HG03442 (cell line): Measurements from ENCODE around the gene DYNC1I1.
A peak's percentile ranks its signal among the peaks of the same experiment; 100 is the strongest.

Source experiments
- ATAC-seq: cut with Tn5 transposase; IDR thresholded peaks from one replicate; pipeline ENCODE4 v1.9.1; 2021; ENCODE audit warnings: mild to moderate bottlenecking, moderate library complexity; ENCODE audit not compliant: unreplicated experiment

The DYNC1I1 gene

DNA sequence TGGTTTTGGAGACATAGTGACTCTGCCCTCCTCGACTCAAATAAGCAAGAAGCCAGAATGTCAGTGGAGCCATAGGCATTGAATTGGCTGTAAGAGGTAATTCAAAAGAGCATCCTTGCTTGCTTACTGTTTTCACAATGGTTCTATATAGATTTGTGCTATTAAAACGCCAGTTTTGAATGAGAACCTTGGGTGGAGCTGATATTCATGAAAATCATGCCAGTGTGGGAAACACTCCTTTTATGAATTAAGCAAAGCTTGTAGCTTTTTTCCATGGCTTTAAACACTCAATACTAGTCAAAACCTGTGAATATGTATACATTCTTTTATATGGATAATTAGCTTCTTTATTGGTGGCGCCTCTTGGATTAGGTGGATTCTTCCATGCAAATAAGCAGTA is 297.0 kb downstream of the DYNC1I1 start:
- ATAC-seq, result no peak

- no peak for ATAC-seq
These were observed 302.5 kb downstream of the DYNC1I1 start for GRCh38 chr7:96074871-96075270.

DNA sequence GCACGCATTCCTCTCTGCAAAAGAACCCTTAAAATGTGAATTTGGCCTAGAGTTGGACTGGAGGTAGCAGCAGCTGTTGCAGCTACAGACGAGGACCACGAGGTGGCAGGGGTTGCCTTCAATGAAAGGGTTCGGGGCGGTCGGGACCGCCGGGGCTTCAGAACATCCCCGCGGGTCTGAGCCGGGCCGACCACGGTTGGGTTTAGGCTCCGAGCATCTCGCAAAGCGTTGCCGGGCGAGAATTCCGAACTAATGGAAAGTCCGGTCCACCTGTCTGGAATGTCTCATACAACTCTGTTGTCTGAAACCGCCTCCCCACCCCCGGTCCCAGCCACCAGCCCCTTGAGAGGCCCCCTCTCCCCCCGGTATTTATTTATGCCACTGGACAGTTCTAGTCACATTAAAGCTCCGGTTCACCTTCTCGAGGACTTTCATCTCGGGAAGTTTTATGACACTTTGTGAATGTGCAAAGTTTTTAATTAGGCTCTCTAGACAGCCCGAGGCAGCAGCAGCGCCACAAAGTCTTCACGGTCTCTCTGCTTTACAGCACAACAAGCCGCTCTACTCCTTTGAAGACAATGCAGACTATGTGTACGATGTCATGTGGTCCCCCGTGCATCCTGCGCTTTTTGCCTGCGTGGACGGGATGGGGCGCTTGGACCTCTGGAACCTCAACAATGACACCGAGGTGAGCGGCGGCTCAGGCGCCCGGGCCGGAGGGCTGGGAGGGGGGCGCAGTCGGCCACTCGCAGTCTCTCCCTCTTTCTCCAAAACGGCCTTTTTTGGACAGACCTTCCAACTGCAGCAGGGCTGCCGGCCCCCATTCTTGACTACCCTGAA is 303.4 kb downstream of the DYNC1I1 start:
- ATAC-seq, result peak; percentile 91

GRCh38 chr7:96076350-96076707 is 304.0 kb downstream of the DYNC1I1 start:
- no peak for ATAC-seq

- no peak for ATAC-seq
These were observed 307.7 kb downstream of the DYNC1I1 start for GRCh38 chr7:96080027-96080426.

- no peak for ATAC-seq
These were observed 312.7 kb downstream of the DYNC1I1 start for GRCh38 chr7:96084881-96085553.

DNA sequence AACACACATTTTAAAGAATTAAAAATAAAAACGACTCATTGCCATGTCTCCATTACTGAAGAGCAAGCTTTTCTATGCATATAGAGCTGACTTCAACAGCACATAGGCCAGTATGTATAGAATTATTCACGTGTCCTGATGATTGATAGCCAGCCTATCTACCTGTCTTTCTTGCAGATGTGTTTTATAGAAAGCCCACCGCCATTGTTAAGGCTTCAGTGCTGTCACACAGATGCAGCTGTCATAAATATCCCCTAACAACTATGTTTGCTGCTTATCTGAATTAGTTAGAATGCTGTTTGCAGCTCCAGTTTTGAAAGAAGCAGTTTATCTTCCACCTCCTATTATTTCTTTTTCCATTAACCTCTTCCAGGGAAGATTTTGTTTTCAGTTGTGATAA is 313.6 kb downstream of the DYNC1I1 start:
- ATAC-seq, result no peak

- no peak for ATAC-seq
These were observed 316.2 kb downstream of the DYNC1I1 start for GRCh38 chr7:96088579-96088978.

GRCh38 chr7:96089511-96089910 is 317.2 kb downstream of the DYNC1I1 start:
- no peak for ATAC-seq

GRCh38 chr7:96090756-96091155 is 318.4 kb downstream of the DYNC1I1 start:
- no peak for ATAC-seq

GRCh38 chr7:96093435-96093834 is 321.1 kb downstream of the DYNC1I1 start:
- no peak for ATAC-seq

DNA sequence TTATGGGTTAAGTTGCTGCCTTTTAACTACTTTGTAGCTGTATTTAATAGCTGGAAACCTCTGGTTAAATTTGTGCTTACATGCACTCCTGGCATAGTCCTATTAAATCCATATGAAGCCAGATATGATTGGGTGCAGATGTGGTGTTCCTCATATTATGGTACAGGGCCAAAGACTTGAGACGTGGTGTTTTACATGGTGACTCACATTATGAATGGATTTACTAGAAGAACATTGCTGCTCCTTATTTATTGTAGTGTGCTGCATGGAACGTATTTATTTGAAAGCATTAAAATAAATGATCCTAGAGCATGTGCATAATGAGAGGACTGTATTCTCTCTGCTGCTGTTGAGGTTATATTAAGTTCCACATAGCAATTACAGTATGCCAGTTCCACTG is 325.5 kb downstream of the DYNC1I1 start:
- no peak for ATAC-seq

- ATAC-seq, result no peak
These were observed 328.4 kb downstream of the DYNC1I1 start for GRCh38 chr7:96100737-96101136.

DNA sequence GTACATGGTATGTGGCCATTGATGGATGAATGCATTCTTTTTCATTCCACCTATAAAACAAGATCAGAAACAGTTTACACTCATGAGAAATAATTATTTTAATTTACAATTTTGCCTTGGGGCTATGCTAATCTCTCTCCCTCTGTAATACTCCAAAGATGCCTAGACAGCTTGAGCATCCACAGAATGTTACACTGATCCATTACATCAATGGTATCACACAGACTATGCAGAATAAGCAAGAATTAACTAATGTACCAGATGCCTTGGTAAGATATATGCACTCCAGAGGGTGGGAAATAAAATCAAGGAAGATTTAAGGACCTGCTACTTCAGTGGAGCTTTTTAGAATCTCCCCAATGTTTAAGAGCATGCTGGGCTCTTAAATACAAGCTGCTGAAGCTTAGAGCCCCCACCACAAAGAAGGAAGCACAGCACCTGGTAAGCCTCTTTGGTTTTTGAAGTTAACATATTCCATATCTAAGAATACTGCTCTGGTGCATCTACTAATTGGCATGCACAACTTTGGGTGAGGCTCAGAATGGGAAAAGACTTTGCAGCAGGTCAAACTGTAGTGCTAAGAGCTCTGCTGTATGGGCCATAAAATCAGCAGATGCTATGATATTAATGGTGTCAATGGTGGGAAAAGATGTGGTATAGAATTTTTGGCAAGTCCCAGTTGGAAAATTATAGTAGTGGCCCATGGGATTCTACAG is 329.9 kb downstream of the DYNC1I1 start:
- no peak for ATAC-seq

- no peak for ATAC-seq
These were observed 332.6 kb downstream of the DYNC1I1 start for GRCh38 chr7:96104984-96105383.

DNA sequence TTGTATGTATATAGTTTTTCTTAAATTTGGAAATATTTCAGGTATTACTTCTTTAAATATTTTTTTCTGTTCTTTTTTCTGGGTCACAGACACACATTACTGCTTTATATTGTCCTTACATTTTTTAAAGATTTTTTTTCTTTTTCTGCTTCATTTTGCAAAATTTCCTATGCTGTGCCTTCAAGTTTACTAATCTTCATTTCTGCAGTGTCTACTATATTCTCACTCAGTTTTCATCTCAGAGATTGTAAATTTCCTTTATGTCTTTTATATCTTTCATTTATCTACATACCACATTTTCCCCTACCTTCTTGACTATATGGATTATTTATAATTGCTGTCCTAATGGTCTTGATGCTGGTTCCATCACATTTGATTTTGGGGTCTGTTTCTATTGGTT is 339.1 kb downstream of the DYNC1I1 start:
- no peak for ATAC-seq

GRCh38 chr7:96114190-96114589 is 341.8 kb downstream of the DYNC1I1 start:
- ATAC-seq, result no peak

- ATAC-seq, result no peak
These were observed 343.8 kb downstream of the DYNC1I1 start for GRCh38 chr7:96116173-96116572.

DNA sequence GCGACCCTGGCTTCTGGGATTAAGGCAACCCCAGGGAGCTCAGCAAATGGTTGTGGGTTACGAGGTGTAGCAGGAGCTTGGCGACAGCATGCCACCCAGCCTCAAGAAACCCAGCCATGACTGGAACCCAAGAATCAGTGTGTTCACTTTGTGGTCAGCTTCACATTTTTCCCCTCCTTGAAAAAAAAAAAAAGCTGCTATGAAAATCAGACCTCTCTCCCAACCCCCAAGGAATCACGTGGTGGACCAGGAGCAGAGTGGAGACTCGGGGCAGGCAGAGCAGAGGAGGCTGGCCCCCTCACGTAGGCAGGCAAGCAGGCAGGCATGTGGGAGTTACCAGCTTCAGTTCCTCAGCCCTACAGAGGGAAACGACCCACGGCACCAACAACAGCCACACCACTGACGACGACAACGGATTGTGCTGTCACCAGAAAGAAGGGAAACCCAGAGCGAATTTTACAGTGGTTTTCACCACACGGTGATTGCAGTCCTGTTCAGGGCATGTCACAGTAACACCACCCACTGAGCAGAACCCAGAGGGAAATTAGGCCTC is 346.2 kb downstream of the DYNC1I1 start:
- no peak for ATAC-seq

- ATAC-seq, result no peak
These were observed 348.3 kb downstream of the DYNC1I1 start for GRCh38 chr7:96120445-96121225.

- ATAC-seq, result no peak
These were observed 349.4 kb downstream of the DYNC1I1 start for GRCh38 chr7:96121752-96122151.
